Progenitor cell of endocrine pancreas (in vitro differentiated cells): Measurements from ENCODE around the gene TLR2. TPM values are rescaled to one million over a fixed set of nuclear protein-coding genes. Genes with fewer than 3 reads are reported as not detected.

Experiments
- DNase-seq: peaks from one replicate; pipeline ENCODE4 v3.0.0; 2021; ENCODE audit warnings: low spot score; ENCODE audit not compliant: unreplicated experiment
- H3K27ac Mint-ChIP-seq: 2 replicates; pipeline ENCODE4 v1.8.0; 2021; ENCODE audit warnings: mild to moderate bottlenecking, moderate library complexity, mixed read lengths
- H3K27me3 Mint-ChIP-seq: 2 replicates; pipeline ENCODE4 v1.8.0; 2021; ENCODE audit warnings: mixed read lengths
- H3K36me3 Mint-ChIP-seq: 2 replicates; pipeline ENCODE4 v1.8.0; 2022; ENCODE audit warnings: mixed read lengths; ENCODE audit not compliant: insufficient read depth
- H3K4me1 Mint-ChIP-seq: 2 replicates; pipeline ENCODE4 v1.8.0; 2021; ENCODE audit warnings: low read depth, mixed read lengths
- H3K4me3 Mint-ChIP-seq: 2 replicates; pipeline ENCODE4 v1.8.0; 2021; ENCODE audit warnings: low read depth, mild to moderate bottlenecking, moderate library complexity, mixed read lengths
- H3K9me3 Mint-ChIP-seq: 2 replicates; pipeline ENCODE4 v1.8.0; 2021; ENCODE audit warnings: low read depth, mixed read lengths
- CTCF ChIP-seq: fragments of 200-600 bp; sonication (generic); IDR thresholded peaks from one replicate; pipeline ENCODE4 v1.5.0; 2021; ENCODE audit warnings: antibody characterized with exemption, mild to moderate bottlenecking; ENCODE audit not compliant: unreplicated experiment
- total RNA-seq: library from RNA; stranded (reverse); gene quantifications from 2 replicates; pipeline ENCODE4 v1.2.1, GENCODE V29; 2021

Gene TLR2
- total RNA-seq, 1 donor from 2014 or later: 5.1 TPM

GRCh38 chr4:153722036-153722435 lies 38.0 kb downstream of the TLR2 start:
- Mint-ChIP-seq H3K4me3 (no peak overlapping the region), H3K9me3 (no peaks in the 10 kb centered on the region), H3K4me1 (no peaks in the 10 kb centered on the region), H3K36me3 (no peaks in the 10 kb centered on the region), H3K27me3 (no peaks in the 10 kb centered on the region), H3K27ac (no peak overlapping the region)
- no peak for TF ChIP-seq CTCF
- no peak for DNase-seq

GRCh38 chr4:153724606-153725005 lies 40.5 kb downstream of the TLR2 start:
- Mint-ChIP-seq H3K4me3 (no peak overlapping the region), H3K27ac (no peak overlapping the region), H3K27me3 (no peaks in the 10 kb centered on the region), H3K4me1 (peaks cover 2% of the 10 kb centered on the region), H3K36me3 (no peaks in the 10 kb centered on the region), H3K9me3 (no peaks in the 10 kb centered on the region)
- no peak for TF ChIP-seq CTCF
- DNase-seq: no peak

- no peaks in the 10 kb centered on the region for H3K9me3 Mint-ChIP-seq
- DNase-seq: no peak
- H3K4me3 Mint-ChIP-seq: no peak overlapping the region
- peaks cover 2% of the 10 kb centered on the region for H3K4me1 Mint-ChIP-seq
- H3K27me3 Mint-ChIP-seq: no peaks in the 10 kb centered on the region
- TF ChIP-seq CTCF: no peak
- H3K27ac Mint-ChIP-seq: no peak overlapping the region
- no peaks in the 10 kb centered on the region for H3K36me3 Mint-ChIP-seq
These were observed 41.2 kb downstream of the TLR2 start for GRCh38 chr4:153725136-153725830.

GRCh38 chr4:153725831-153726154 lies 41.7 kb downstream of the TLR2 start:
- no peaks in the 10 kb centered on the region for H3K36me3 Mint-ChIP-seq
- no peaks in the 10 kb centered on the region for H3K27me3 Mint-ChIP-seq
- no peak overlapping the region for H3K27ac Mint-ChIP-seq
- no peak overlapping the region for H3K4me3 Mint-ChIP-seq
- TF ChIP-seq CTCF: no peak
- H3K4me1 Mint-ChIP-seq: peaks cover 2% of the 10 kb centered on the region
- H3K9me3 Mint-ChIP-seq: no peaks in the 10 kb centered on the region
- no peak for DNase-seq

GRCh38 chr4:153728151-153728550 lies 44.1 kb downstream of the TLR2 start:
- DNase-seq: no peak
- no peak overlapping the region for H3K4me3 Mint-ChIP-seq

More at GRCh38 chr4:153728151-153728550, 44.1 kb downstream of the TLR2 start:
- no peak overlapping the region for H3K27ac Mint-ChIP-seq
- H3K9me3 Mint-ChIP-seq: no peaks in the 10 kb centered on the region
- H3K27me3 Mint-ChIP-seq: no peaks in the 10 kb centered on the region
- no peak for TF ChIP-seq CTCF
- peaks cover 2% of the 10 kb centered on the region for H3K4me1 Mint-ChIP-seq
- H3K36me3 Mint-ChIP-seq: no peaks in the 10 kb centered on the region
